Globus pallidus (tissue), 1 donor: ENCODE data around the gene ZNF227.
"Not testable (repeated sequence)": the region's sequence is repeated elsewhere in the genome, so short reads cannot be mapped to it uniquely, and the experiment has no call there.

ENCODE experiments used
- DNase-seq: peaks from one replicate; pipeline ENCODE4 v3.0.0-alpha.2; 2015; ENCODE audit warnings: low spot score

ZNF227 gene

GRCh38 chr19:44252332-44252731, 40.0 kb downstream of the ZNF227 start:
- not testable (repeated sequence) for DNase-seq

GRCh38 chr19:44253392-44253791, 41.1 kb downstream of the ZNF227 start:
- DNase-seq, result not testable (repeated sequence)

GRCh38 chr19:44254496-44254895, 42.2 kb downstream of the ZNF227 start:
- DNase-seq, result no peak

GRCh38 chr19:44255705-44256411, 43.5 kb downstream of the ZNF227 start:
- no peak for DNase-seq

GRCh38 chr19:44258136-44258535, 45.8 kb downstream of the ZNF227 start:
- DNase-seq, result no peak

GRCh38 chr19:44258835-44259413, 46.6 kb downstream of the ZNF227 start:
- DNase-seq, result no peak

- no peak for DNase-seq
Measured at GRCh38 chr19:44260343-44260681, 48.0 kb downstream of the ZNF227 start.

GRCh38 chr19:44260695-44261446, 48.5 kb downstream of the ZNF227 start:
- DNase-seq, result no peak

- no peak for DNase-seq
Measured at GRCh38 chr19:44277331-44277730, 65.0 kb downstream of the ZNF227 start.

GRCh38 chr19:44278181-44278690, 65.9 kb downstream of the ZNF227 start:
- no peak for DNase-seq

- no peak for DNase-seq
Measured at GRCh38 chr19:44280916-44281315, 68.6 kb downstream of the ZNF227 start.

- no peak for DNase-seq
Measured at GRCh38 chr19:44282846-44283245, 70.5 kb downstream of the ZNF227 start.

- no peak for DNase-seq
Measured at GRCh38 chr19:44284968-44285367, 72.6 kb downstream of the ZNF227 start.
